ENCODE data around the gene AAGAB.

The AAGAB gene

DNA sequence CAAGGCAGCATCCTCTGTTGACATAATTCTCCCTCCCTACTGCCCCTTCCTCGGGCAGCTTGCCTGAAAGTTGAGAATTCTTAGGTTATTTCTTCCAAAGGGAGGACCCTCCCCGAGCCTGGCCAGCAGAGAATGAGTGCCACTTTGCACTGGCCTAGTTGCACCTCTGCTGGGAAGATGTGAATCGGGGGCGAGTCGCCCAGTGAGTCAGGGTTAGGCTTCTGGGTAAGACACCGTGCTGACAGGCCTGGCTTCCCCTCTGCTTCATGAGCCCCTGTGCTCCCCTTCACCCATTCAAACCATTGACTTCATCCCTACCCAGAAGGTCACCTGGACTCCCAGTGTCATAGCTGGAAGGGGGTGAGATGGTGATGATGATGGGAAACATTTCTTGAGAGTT lies 82.3 kb downstream of the AAGAB start:
- TF ChIP-seq, protein P1, sequence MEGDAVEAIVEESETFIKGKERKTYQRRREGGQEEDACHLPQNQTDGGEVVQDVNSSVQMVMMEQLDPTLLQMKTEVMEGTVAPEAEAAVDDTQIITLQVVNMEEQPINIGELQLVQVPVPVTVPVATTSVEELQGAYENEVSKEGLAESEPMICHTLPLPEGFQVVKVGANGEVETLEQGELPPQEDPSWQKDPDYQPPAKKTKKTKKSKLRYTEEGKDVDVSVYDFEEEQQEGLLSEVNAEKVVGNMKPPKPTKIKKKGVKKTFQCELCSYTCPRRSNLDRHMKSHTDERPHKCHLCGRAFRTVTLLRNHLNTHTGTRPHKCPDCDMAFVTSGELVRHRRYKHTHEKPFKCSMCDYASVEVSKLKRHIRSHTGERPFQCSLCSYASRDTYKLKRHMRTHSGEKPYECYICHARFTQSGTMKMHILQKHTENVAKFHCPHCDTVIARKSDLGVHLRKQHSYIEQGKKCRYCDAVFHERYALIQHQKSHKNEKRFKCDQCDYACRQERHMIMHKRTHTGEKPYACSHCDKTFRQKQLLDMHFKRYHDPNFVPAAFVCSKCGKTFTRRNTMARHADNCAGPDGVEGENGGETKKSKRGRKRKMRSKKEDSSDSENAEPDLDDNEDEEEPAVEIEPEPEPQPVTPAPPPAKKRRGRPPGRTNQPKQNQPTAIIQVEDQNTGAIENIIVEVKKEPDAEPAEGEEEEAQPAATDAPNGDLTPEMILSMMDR (IDR thresholded peaks at IDR 0.05; ENCODE audit: borderline replicate concordance, insufficient read depth, low read depth, low read length), result no peak
- no peak overlapping the region for H3K4me3 ChIP-seq (ENCODE audit: low read depth, low read length)

GRCh38 chr15:67171471-67171870 lies 83.0 kb downstream of the AAGAB start:
- TF ChIP-seq, protein P1 (IDR thresholded peaks at IDR 0.05; ENCODE audit: borderline replicate concordance, insufficient read depth, low read depth, low read length), result no peak
- H3K4me3 ChIP-seq (ENCODE audit: low read depth, low read length), result no peak overlapping the region

- no peak overlapping the region for H3K4me3 ChIP-seq (ENCODE audit: low read depth, low read length)
- TF ChIP-seq, protein P1 (IDR thresholded peaks at IDR 0.05; ENCODE audit: borderline replicate concordance, insufficient read depth, low read depth, low read length), result no peak
These were observed 84.1 kb downstream of the AAGAB start for GRCh38 chr15:67170143-67170925.

DNA sequence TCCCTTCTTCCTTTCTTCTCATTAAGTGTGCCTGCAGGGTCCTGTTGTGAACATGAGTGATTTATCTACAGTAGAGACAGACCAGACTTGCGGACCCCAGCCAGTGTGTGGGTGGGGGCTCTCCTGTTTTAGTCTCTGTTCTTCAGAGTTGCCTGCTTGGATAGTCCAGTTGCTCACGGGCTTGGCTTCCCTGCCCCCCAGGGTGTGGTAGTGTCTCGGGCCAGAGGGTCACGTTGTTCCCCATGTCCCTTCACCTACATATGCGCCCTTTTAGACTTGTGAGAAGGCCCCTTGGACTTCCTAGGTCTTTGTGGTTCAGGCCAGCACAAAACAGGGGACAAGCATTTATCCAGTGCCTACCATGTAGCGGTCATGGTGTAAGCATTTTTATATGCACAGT lies 85.8 kb downstream of the AAGAB start:
- no peak overlapping the region for H3K4me3 ChIP-seq (ENCODE audit: low read depth, low read length)
- TF ChIP-seq, protein P1 (IDR thresholded peaks at IDR 0.05; ENCODE audit: borderline replicate concordance, insufficient read depth, low read depth, low read length), result no peak

DNA sequence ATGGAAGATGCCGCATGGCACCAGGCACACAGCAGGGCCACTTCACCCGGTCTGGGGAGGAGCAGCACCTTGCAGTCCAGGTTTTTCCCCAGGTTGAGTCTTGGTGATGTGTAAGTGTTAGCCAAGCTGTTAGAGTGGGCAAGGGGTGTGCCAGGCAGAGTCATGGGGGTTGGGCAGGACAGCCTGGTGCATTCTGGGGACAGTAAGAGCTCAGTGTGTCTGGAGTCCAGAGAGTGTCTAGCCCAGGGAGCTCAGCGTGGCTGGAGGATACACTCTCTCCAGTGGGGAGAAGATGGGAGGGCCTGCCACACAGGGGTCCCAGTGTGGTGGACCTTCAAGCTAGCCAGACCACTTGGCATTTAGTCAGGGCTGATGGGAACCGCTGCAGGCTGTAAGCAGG lies 87.4 kb downstream of the AAGAB start:
- TF ChIP-seq, protein P1 (IDR thresholded peaks at IDR 0.05; ENCODE audit: borderline replicate concordance, insufficient read depth, low read depth, low read length), result no peak

GRCh38 chr15:67166280-67167009 lies 88.0 kb downstream of the AAGAB start:
- H3K4me3 ChIP-seq (ENCODE audit: low read depth, low read length), result no peak overlapping the region
- TF ChIP-seq, protein P1 (IDR thresholded peaks at IDR 0.05; ENCODE audit: borderline replicate concordance, insufficient read depth, low read depth, low read length), result no peak

More for the DNA sequence above, 87.4 kb downstream of the AAGAB start:
- H3K4me3 ChIP-seq (ENCODE audit: low read depth, low read length), result no peak overlapping the region

Measured in GM12875 (cell line).